ENCODE measurements around the gene CGREF1. TPM values are rescaled to one million over a fixed set of nuclear protein-coding genes. Genes with fewer than 3 reads are reported as not detected.

The CGREF1 gene
- total and polyA plus RNA-seq, 5 donors = 4.0 to 9.6 (median 4.7) TPM

- WGBS = 89% methylated on average over 8 of the region's 8 CpGs
- DNase-seq (no peak), ATAC-seq (no peak)
- Histone ChIP-seq H3K27me3 (ENCODE audit: control insufficient read depth, insufficient read depth) (no peaks in the 10 kb centered on the region), H3K4me1 (ENCODE audit: control insufficient read depth, insufficient read depth, low read length) (peaks cover 5% of the 10 kb centered on the region), H3K27ac (ENCODE audit: low read length) (no peak overlapping the region), H3K4me3 (ENCODE audit: low read length) (no peak overlapping the region), H3K9me3 (ENCODE audit: control insufficient read depth, low read length) (no peaks in the 10 kb centered on the region)
- intact Hi-C loops (cut with DNase I) = no loop called here
These were observed 33.3 kb upstream of the CGREF1 start for GRCh38 chr2:27152102-27152795.

- no peaks in the 10 kb centered on the region for H3K9me3 ChIP-seq (ENCODE audit: control insufficient read depth, low read length)
- 77% methylated on average over 8 of the region's 8 CpGs for WGBS
- H3K4me1 ChIP-seq (ENCODE audit: control insufficient read depth, insufficient read depth, low read length) = peaks cover 5% of the 10 kb centered on the region
- H3K27ac ChIP-seq (ENCODE audit: low read length) = no peak overlapping the region
- ATAC-seq (no peak), DNase-seq (no peak)
- intact Hi-C loops (cut with DNase I) = no loop called here
- no peaks in the 10 kb centered on the region for H3K27me3 ChIP-seq (ENCODE audit: control insufficient read depth, insufficient read depth)
- no peak overlapping the region for H3K4me3 ChIP-seq (ENCODE audit: low read length)
These were observed 31.8 kb upstream of the CGREF1 start for GRCh38 chr2:27150639-27151230.

GRCh38 chr2:27149570-27150405, 30.9 kb upstream of the CGREF1 start:
- Histone ChIP-seq H3K4me3 (ENCODE audit: low read length) (no peak overlapping the region), H3K9me3 (ENCODE audit: control insufficient read depth, low read length) (no peaks in the 10 kb centered on the region), H3K27ac (ENCODE audit: low read length) (no peak overlapping the region), H3K4me1 (ENCODE audit: control insufficient read depth, insufficient read depth, low read length) (peaks cover 5% of the 10 kb centered on the region), H3K27me3 (ENCODE audit: control insufficient read depth, insufficient read depth) (no peaks in the 10 kb centered on the region)
- DNase-seq (no peak), ATAC-seq (peak; percentile 44 to 62)
- intact Hi-C loops (cut with DNase I) = no loop called here
- 86% methylated on average over 29 of the region's 29 CpGs for WGBS

- intact Hi-C loops (cut with DNase I) = no loop called here
These were observed 30.0 kb upstream of the CGREF1 start, which contains the start of gene TCF23 for GRCh38 chr2:27148801-27149439. TCF23 (plus strand) TSS chr2:27149004; CDS start chr2:27149134, 130 bp downstream.

GRCh38 chr2:27147935-27148334, 29.0 kb upstream of the CGREF1 start:
- peaks cover 5% of the 10 kb centered on the region for H3K4me1 ChIP-seq (ENCODE audit: control insufficient read depth, insufficient read depth, low read length)
- no peak for ATAC-seq
- DNase-seq = no peak
- no peaks in the 10 kb centered on the region for H3K9me3 ChIP-seq (ENCODE audit: control insufficient read depth, low read length)
- H3K4me3 ChIP-seq (ENCODE audit: low read length) = no peak overlapping the region
- intact Hi-C loops (cut with DNase I) = no loop called here
- no peaks in the 10 kb centered on the region for H3K27me3 ChIP-seq (ENCODE audit: control insufficient read depth, insufficient read depth)
- 93% methylated on average over 8 of the region's 8 CpGs for WGBS
- H3K27ac ChIP-seq (ENCODE audit: low read length) = no peak overlapping the region

More at GRCh38 chr2:27148801-27149439, 30.0 kb upstream of the CGREF1 start, which contains the start of gene TCF23:
- peak; percentile 54 to 63 for ATAC-seq
- WGBS = 42% methylated on average over 12 of the region's 12 CpGs
- Histone ChIP-seq H3K9me3 (ENCODE audit: control insufficient read depth, low read length) (no peaks in the 10 kb centered on the region), H3K4me1 (ENCODE audit: control insufficient read depth, insufficient read depth, low read length) (peaks cover 5% of the 10 kb centered on the region), H3K4me3 (ENCODE audit: low read length) (no peak within 1 kb of the TSS), H3K27me3 (ENCODE audit: control insufficient read depth, insufficient read depth) (no peaks in the 10 kb centered on the region), H3K27ac (ENCODE audit: low read length) (no peak within 1 kb of the TSS)
- DNase-seq = peak; percentile 54 to 81 (median 77)

GRCh38 chr2:27145682-27146081, 26.8 kb upstream of the CGREF1 start:
- Histone ChIP-seq H3K27ac (ENCODE audit: low read length) (no peak overlapping the region), H3K9me3 (ENCODE audit: control insufficient read depth, low read length) (no peaks in the 10 kb centered on the region), H3K27me3 (ENCODE audit: control insufficient read depth, insufficient read depth) (no peaks in the 10 kb centered on the region), H3K4me1 (ENCODE audit: control insufficient read depth, insufficient read depth, low read length) (peaks cover 5% of the 10 kb centered on the region), H3K4me3 (ENCODE audit: low read length) (no peak overlapping the region)
- intact Hi-C loops (cut with DNase I) = no loop called here
- WGBS = 78% methylated on average over 2 of the region's 2 CpGs
- no peak for DNase-seq
- no peak for ATAC-seq

GRCh38 chr2:27143285-27143684, 24.4 kb upstream of the CGREF1 start:
- Histone ChIP-seq H3K4me3 (ENCODE audit: low read length) (no peak overlapping the region), H3K27ac (ENCODE audit: low read length) (no peak overlapping the region), H3K27me3 (ENCODE audit: control insufficient read depth, insufficient read depth) (no peaks in the 10 kb centered on the region), H3K9me3 (ENCODE audit: control insufficient read depth, low read length) (no peaks in the 10 kb centered on the region), H3K4me1 (ENCODE audit: control insufficient read depth, insufficient read depth, low read length) (no peaks in the 10 kb centered on the region)
- intact Hi-C loops (cut with DNase I) = no loop called here
- no peak for DNase-seq
- WGBS = 77% methylated on average over 1 of the region's 1 CpG
- ATAC-seq = no peak

GRCh38 chr2:27139310-27139709, 20.4 kb upstream of the CGREF1 start, which contains the start of gene PRR30:
PRR30 (minus strand) TSS chr2:27139410; CDS start chr2:27138329, 1,081 bp downstream.
- intact Hi-C loops (cut with DNase I) = no loop called here
- Histone ChIP-seq H3K27ac (ENCODE audit: low read length) (no peak within 1 kb of the TSS), H3K27me3 (ENCODE audit: control insufficient read depth, insufficient read depth) (no peaks in the 10 kb centered on the region), H3K4me1 (ENCODE audit: control insufficient read depth, insufficient read depth, low read length) (no peaks in the 10 kb centered on the region), H3K9me3 (ENCODE audit: control insufficient read depth, low read length) (no peaks in the 10 kb centered on the region), H3K4me3 (ENCODE audit: low read length) (no peak within 1 kb of the TSS)
- ATAC-seq (no peak), DNase-seq (no peak)
- 77% methylated on average over 4 of the region's 4 CpGs for WGBS

GRCh38 chr2:27138111-27138510, 19.2 kb upstream of the CGREF1 start:
- DNase-seq (no peak), ATAC-seq (no peak)
- Histone ChIP-seq H3K9me3 (ENCODE audit: control insufficient read depth, low read length) (no peaks in the 10 kb centered on the region), H3K27me3 (ENCODE audit: control insufficient read depth, insufficient read depth) (no peaks in the 10 kb centered on the region), H3K27ac (ENCODE audit: low read length) (no peak overlapping the region), H3K4me3 (ENCODE audit: low read length) (no peak overlapping the region), H3K4me1 (ENCODE audit: control insufficient read depth, insufficient read depth, low read length) (peaks cover 4% of the 10 kb centered on the region)
- 73% methylated on average over 7 of the region's 7 CpGs for WGBS
- intact Hi-C loops (cut with DNase I) = no loop called here

- H3K4me3 ChIP-seq (ENCODE audit: low read length) = no peak overlapping the region
- H3K27me3 ChIP-seq (ENCODE audit: control insufficient read depth, insufficient read depth) = no peaks in the 10 kb centered on the region
- DNase-seq = no peak
- ATAC-seq = no peak
- no peaks in the 10 kb centered on the region for H3K9me3 ChIP-seq (ENCODE audit: control insufficient read depth, low read length)
- peaks cover 8% of the 10 kb centered on the region for H3K4me1 ChIP-seq (ENCODE audit: control insufficient read depth, insufficient read depth, low read length)
- intact Hi-C loops (cut with DNase I) = no loop called here
- no peak overlapping the region for H3K27ac ChIP-seq (ENCODE audit: low read length)
- WGBS = 93% methylated on average over 21 of the region's 21 CpGs
These were observed 18.5 kb upstream of the CGREF1 start for GRCh38 chr2:27137322-27137935.
